H1 (cell line): Measurements from ENCODE around the gene MVP. TPM values are rescaled to one million over a fixed set of nuclear protein-coding genes. Genes with fewer than 3 reads are reported as not detected.

Experiments used
- BRCA1 ChIP-seq: IDR thresholded peaks from 2 replicates; pipeline ENCODE4 v1.6.1; 2012; ENCODE audit warnings: low read depth, low read length, improper control_type of control experiment
- CBX5 ChIP-seq: fragments of 300-800, 300-1000 bp; sonication (generic); IDR thresholded peaks from 2 replicates; pipeline ENCODE4 v1.7.1; 2016; ENCODE audit warnings: antibody characterized with exemption, low read length, low read depth
- CREB1 ChIP-seq: IDR thresholded peaks from 2 replicates; pipeline ENCODE4 v1.6.1; 2012; ENCODE audit warnings: inconsistent platforms
- EGR1 ChIP-seq: IDR thresholded peaks from 2 replicates; pipeline ENCODE4 v1.6.1; 2011; ENCODE audit warnings: low read depth, low read length, borderline replicate concordance
- HDAC2 ChIP-seq, 2 experiments: fragments of 300-600 bp in 1 of 2; sonication (generic) in 1 of 2; IDR thresholded peaks; 2 replicates each; pipeline ENCODE4 v1.6.1; 2011 to 2012; ENCODE audit warnings: low read depth in 2 of 2, low read length in 2 of 2, mild to moderate bottlenecking in 2 of 2, moderate library complexity in 2 of 2, borderline replicate concordance in 1 of 2, inconsistent platforms in 1 of 2
- JUND ChIP-seq: IDR thresholded peaks from 2 replicates; pipeline ENCODE4 v1.6.1; 2011; ENCODE audit warnings: mild to moderate bottlenecking, improper control_type of control experiment, low read length
- KDM1A ChIP-seq: fragments of 200-600, 300-600 bp; sonication (generic); IDR thresholded peaks from 2 replicates; pipeline ENCODE4 v1.7.1; 2016; ENCODE audit warnings: mild to moderate bottlenecking, low read length, borderline replicate concordance
- RAD21 ChIP-seq, 2 experiments: IDR thresholded peaks in 1 of 2; conservative IDR thresholded peaks in 1 of 2; 2 replicates each; pipeline ENCODE4 v1.6.1; 2011; ENCODE audit warnings: low read depth in 2 of 2, low read length in 2 of 2, improper control_type of control experiment in 1 of 2, inconsistent platforms in 1 of 2, mild to moderate bottlenecking in 1 of 2, moderate library complexity in 1 of 2
- SP2 ChIP-seq: IDR thresholded peaks from 2 replicates; pipeline ENCODE4 v1.6.1; 2012; ENCODE audit warnings: mild to moderate bottlenecking, low read length, inconsistent platforms
- SP4 ChIP-seq: IDR thresholded peaks from 2 replicates; pipeline ENCODE4 v1.6.1; 2012; ENCODE audit warnings: low read length, inconsistent platforms
- TAF7 ChIP-seq: optimal IDR thresholded peaks from 2 replicates; pipeline ENCODE3; 2011; ENCODE audit warnings: low read depth, mild to moderate bottlenecking, inconsistent platforms, low read length, moderate library complexity, borderline replicate concordance
- USF2 ChIP-seq: IDR thresholded peaks from 2 replicates; pipeline ENCODE4 v1.6.1; 2011; ENCODE audit warnings: low read length, improper control_type of control experiment
- polyA plus RNA-seq, 7 experiments: library from polyadenylated mRNA; depleted of rRNA in 3 of 7; stranded (reverse) in 5 of 7; unstranded in 2 of 7; fragments of >200 nt in 5 of 7; fragments of 200-250 nt in 2 of 7; gene quantifications; 1 replicate in 5 of 7; 2 replicates in 1 of 7; 4 replicates in 1 of 7; pipeline versions ENCODE4 v1.2.1 to v1.2.3, GENCODE V29; 2011 to 2013; ENCODE audit warnings: missing spikeins in 2 of 7, mixed read lengths in 2 of 7
- total RNA-seq: library from RNA; stranded (reverse); fragmentation: NEBNext Ultra II Directional; extraction: Animal tissue kit (Norgen Biotek cat#: 25700); gene quantifications from 2 replicates; pipeline ENCODE4 v1.2.1, GENCODE V29; 2021
- TF ChIP-seq, protein P1 (sequence below), 3 experiments: IDR thresholded peaks; 1 replicate in 2 of 3; 2 replicates in 1 of 3; pipeline versions ENCODE4 v1.5.1 to v1.6.1; 2011; ENCODE audit warnings: low read length in 3 of 3, mild to moderate bottlenecking in 3 of 3, inconsistent platforms in 2 of 3, low read depth in 1 of 3, moderate library complexity in 1 of 3; ENCODE audit not compliant: insufficient read depth in 1 of 3; ENCODE audit errors: control extremely low read depth in 1 of 3

The MVP gene
- total and polyA plus RNA-seq, 2 of the 8 experiments (the other 6 are each of a cell fraction or from before 2014, with no cell fraction given): 1.9 TPM

- peak; percentile 51; the same call in 1 of the 2 replicates for TF ChIP-seq USF2
- TF ChIP-seq, protein P1, sequence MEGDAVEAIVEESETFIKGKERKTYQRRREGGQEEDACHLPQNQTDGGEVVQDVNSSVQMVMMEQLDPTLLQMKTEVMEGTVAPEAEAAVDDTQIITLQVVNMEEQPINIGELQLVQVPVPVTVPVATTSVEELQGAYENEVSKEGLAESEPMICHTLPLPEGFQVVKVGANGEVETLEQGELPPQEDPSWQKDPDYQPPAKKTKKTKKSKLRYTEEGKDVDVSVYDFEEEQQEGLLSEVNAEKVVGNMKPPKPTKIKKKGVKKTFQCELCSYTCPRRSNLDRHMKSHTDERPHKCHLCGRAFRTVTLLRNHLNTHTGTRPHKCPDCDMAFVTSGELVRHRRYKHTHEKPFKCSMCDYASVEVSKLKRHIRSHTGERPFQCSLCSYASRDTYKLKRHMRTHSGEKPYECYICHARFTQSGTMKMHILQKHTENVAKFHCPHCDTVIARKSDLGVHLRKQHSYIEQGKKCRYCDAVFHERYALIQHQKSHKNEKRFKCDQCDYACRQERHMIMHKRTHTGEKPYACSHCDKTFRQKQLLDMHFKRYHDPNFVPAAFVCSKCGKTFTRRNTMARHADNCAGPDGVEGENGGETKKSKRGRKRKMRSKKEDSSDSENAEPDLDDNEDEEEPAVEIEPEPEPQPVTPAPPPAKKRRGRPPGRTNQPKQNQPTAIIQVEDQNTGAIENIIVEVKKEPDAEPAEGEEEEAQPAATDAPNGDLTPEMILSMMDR (IDR thresholded peaks at IDR 0.05; ENCODE audit: control extremely low read depth in 1 of 3, insufficient read depth in 1 of 3, low read depth in 1 of 3, low read length in 3 of 3): peak in 2 of 3 experiments; percentile 36 to 61; a peak in 2 of 4 replicates
- no peak for TF ChIP-seq CBX5
- peak; percentile 38 for TF ChIP-seq TAF7
- TF ChIP-seq HDAC2 (IDR thresholded peaks at IDR 0.05; ENCODE audit: borderline replicate concordance in 1 of 2, low read depth in 2 of 2, low read length in 2 of 2): peak in 1 of 2 experiments; percentile 94; a peak in 1 of 4 replicates
- TF ChIP-seq BRCA1: no peak
- TF ChIP-seq SP2: no peak
- no peak; the same call in 1 of the 2 replicates for TF ChIP-seq CREB1
- TF ChIP-seq SP4: no peak
- no peak for TF ChIP-seq JUND
- TF ChIP-seq KDM1A: peak; percentile 71; the same call in 1 of the 2 replicates
- peak; percentile 85 for TF ChIP-seq EGR1
- peak; percentile 53 to 63 for TF ChIP-seq RAD21 (IDR thresholded peaks at IDR 0.05 in 1 of 2, conservative IDR thresholded peaks at IDR 0.05 in 1 of 2; ENCODE audit: low read depth in 2 of 2, low read length in 2 of 2)
Observed at GRCh38 chr16:29807426-29808218, 12.6 kb upstream of the MVP start (continued).
